Measurements from ENCODE around the gene ANKRD13B.

DNA sequence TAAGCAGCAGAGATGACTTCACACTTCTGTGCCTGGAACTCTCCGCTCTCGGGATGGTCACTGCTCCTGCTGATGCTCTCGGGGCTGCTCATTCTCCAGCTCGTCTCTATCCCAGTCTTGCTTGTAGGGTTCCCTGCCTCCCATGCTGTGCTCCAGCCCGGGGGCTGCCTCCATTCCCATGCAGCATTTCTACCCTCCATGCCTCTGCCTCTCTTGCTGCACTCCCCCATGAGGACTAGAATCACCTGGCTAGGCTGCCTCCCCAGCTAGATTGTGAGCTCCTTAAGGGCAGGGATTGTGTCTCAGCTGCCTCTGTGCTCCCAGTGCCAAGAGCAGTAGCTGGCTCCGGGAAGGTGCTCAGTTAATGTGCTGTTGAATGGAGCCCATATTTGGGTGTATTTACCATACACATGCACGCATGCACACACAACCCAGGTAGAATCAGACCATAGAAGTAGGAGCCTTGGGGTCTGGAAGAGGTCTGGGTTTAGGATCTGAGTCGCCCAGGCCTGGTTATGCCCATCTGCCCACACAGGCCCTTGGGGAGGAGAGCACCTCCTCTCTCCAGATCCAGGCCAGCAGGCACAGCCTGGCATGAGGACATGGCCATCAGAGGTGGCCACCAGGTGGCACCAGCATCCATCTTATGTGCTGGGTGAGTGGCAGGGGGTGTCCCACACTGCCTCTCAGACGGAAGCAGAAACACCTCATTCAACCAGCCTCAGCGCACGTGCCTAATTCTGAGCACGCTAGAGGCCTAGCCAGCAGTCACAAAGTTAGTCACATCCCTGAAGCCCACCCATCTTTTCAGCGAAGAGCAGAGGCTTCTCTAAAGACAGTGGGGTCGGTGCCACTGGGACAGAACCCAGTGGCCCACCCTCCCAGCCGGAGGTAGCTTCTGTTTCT lies 12.8 kb upstream of the ANKRD13B start:
- TF ChIP-seq, protein P1, sequence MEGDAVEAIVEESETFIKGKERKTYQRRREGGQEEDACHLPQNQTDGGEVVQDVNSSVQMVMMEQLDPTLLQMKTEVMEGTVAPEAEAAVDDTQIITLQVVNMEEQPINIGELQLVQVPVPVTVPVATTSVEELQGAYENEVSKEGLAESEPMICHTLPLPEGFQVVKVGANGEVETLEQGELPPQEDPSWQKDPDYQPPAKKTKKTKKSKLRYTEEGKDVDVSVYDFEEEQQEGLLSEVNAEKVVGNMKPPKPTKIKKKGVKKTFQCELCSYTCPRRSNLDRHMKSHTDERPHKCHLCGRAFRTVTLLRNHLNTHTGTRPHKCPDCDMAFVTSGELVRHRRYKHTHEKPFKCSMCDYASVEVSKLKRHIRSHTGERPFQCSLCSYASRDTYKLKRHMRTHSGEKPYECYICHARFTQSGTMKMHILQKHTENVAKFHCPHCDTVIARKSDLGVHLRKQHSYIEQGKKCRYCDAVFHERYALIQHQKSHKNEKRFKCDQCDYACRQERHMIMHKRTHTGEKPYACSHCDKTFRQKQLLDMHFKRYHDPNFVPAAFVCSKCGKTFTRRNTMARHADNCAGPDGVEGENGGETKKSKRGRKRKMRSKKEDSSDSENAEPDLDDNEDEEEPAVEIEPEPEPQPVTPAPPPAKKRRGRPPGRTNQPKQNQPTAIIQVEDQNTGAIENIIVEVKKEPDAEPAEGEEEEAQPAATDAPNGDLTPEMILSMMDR (IDR thresholded peaks at IDR 0.05), result peak; percentile 93
- no peak for TF ChIP-seq SIN3A (IDR thresholded peaks at IDR 0.05; ENCODE audit: borderline replicate concordance, insufficient read depth, low read depth, low read length)
- peak; percentile 61; the same call in 1 of the 2 replicates for TF ChIP-seq POLR2AphosphoS5 (IDR thresholded peaks at IDR 0.05; ENCODE audit: low read depth, low read length)
